ENCODE data around the gene ZNF366. TPM values are rescaled to one million over a fixed set of nuclear protein-coding genes. Genes with fewer than 3 reads are reported as not detected.

ZNF366 gene
- total RNA-seq, 5 donors from 2014 or later (not counting 1 experiment from before 2014, with no cell fraction given) = 0.13 to 0.14 TPM; not detected in 3

- no peak for ATAC-seq (replicated peaks in 1 of 4)
- no peaks in the 10 kb centered on the region for H3K9me3 Mint-ChIP-seq
- Histone ChIP-seq H3K9me3 (no peaks in the 10 kb centered on the region), H3K4me1 (ENCODE audit: control insufficient read depth in 1 of 2, extremely low read depth in 1 of 2, insufficient read depth in 2 of 2, low read length in 2 of 2) (no peaks in the 10 kb centered on the region), H3K4me3 (ENCODE audit: control insufficient read depth in 1 of 2, extremely low read depth in 1 of 2, low read length in 1 of 2) (no peak overlapping the region), H3K36me3 (ENCODE audit: control insufficient read depth in 2 of 2, extremely low read depth in 1 of 2, insufficient read depth in 1 of 2, low read length in 1 of 2) (no peaks in the 10 kb centered on the region), H3K27me3 (replicated peaks in 1 of 2; ENCODE audit: control insufficient read depth in 2 of 2, extremely low read depth in 1 of 2, insufficient read depth in 2 of 2, low read length in 1 of 2) (peaks cover 0 to 5% of the 10 kb centered on the region in 2 experiments), H3K27ac (ENCODE audit: low read length) (no peak overlapping the region)
- POLR2A ChIA-PET = no interaction called here
- no peak for DNase-seq
- H3K27ac Mint-ChIP-seq = no peak overlapping the region
- CTCF ChIA-PET = no interaction called here
- no peaks in the 10 kb centered on the region for H3K36me3 Mint-ChIP-seq
- no peak overlapping the region for H3K4me3 Mint-ChIP-seq
- H3K27me3 Mint-ChIP-seq = peaks cover 19 to 24% of the 10 kb centered on the region in 2 donors
- H3K4me1 Mint-ChIP-seq = no peaks in the 10 kb centered on the region
Observed at GRCh38 chr5:72393052-72393451, 114.2 kb downstream of the ZNF366 start.

Other genes with a start within 250 kb of the ZNF366 start
- gene MRPS27, start 187.2 kb downstream of the ZNF366 start, total RNA-seq = 10 to 100 TPM; 34.4 to 43.3 (median 39.7) TPM
- gene PTCD2, start 187.0 kb downstream of the ZNF366 start, total RNA-seq = 10 to 100 TPM in 1 of 5 donors, 1 to 10 TPM in 4; 5.9 to 12.1 (median 8.1) TPM

Data from T-cell (primary cell).